Mucosa of rectum (tissue), 2 donors: ENCODE results near the gene CDIPT.

Source experiments
- H3K27ac ChIP-seq, 2 donors: one replicate each; pipeline ENCODE4 v1.7.0; 2013; ENCODE audit warnings: inconsistent platforms in 2 of 2, low read depth in 2 of 2, low read length in 2 of 2
- H3K27me3 ChIP-seq, 2 donors: one replicate each; pipeline ENCODE4 v1.7.0; 2013; ENCODE audit warnings: low read length in 2 of 2; ENCODE audit not compliant: control insufficient read depth in 2 of 2, insufficient read depth in 2 of 2
- H3K36me3 ChIP-seq, 2 donors: one replicate each; pipeline ENCODE4 v1.7.0; 2013; ENCODE audit warnings: low read length in 2 of 2; ENCODE audit not compliant: control insufficient read depth in 2 of 2, insufficient read depth in 2 of 2
- H3K4me1 ChIP-seq, 2 donors: one replicate each; pipeline ENCODE4 v1.7.0; 2013; ENCODE audit warnings: low read length in 2 of 2, mild to moderate bottlenecking in 1 of 2; ENCODE audit not compliant: control insufficient read depth in 2 of 2, insufficient read depth in 2 of 2
- H3K4me3 ChIP-seq, 2 donors: one replicate each; pipeline ENCODE4 v1.7.0; 2013; ENCODE audit warnings: low read length in 2 of 2
- H3K9ac ChIP-seq, 2 donors: one replicate each; pipeline ENCODE4 v1.7.0; 2013; ENCODE audit warnings: low read length in 2 of 2, low read depth in 1 of 2, mild to moderate bottlenecking in 1 of 2
- H3K9me3 ChIP-seq, 2 donors: one replicate each; pipeline ENCODE4 v1.7.0; 2013; ENCODE audit warnings: low read length in 2 of 2; ENCODE audit not compliant: control insufficient read depth in 2 of 2
- donor health status: healthy.
- donor health status: Normal muscosa, but diverticular disease.

CDIPT gene

GRCh38 chr16:29905668-29906067 lies 42.6 kb upstream of the CDIPT start:
- no peak overlapping the region for H3K27ac ChIP-seq
- no peaks in the 10 kb centered on the region for H3K9me3 ChIP-seq
- H3K4me3 ChIP-seq, result no peak overlapping the region
- peaks cover 0 to 1% of the 10 kb centered on the region in 2 donors for H3K4me1 ChIP-seq
- peaks cover 0 to 2% of the 10 kb centered on the region in 2 donors for H3K36me3 ChIP-seq
- H3K27me3 ChIP-seq, result no peaks in the 10 kb centered on the region
- H3K9ac ChIP-seq, result no peak overlapping the region

GRCh38 chr16:29904947-29905346 lies 41.9 kb upstream of the CDIPT start:
- Histone ChIP-seq H3K9me3 (no peaks in the 10 kb centered on the region), H3K9ac (no peak overlapping the region), H3K27ac (no peak overlapping the region), H3K27me3 (no peaks in the 10 kb centered on the region), H3K4me3 (no peak overlapping the region), H3K36me3 (peaks cover 0 to 2% of the 10 kb centered on the region in 2 donors), H3K4me1 (peaks cover 0 to 5% of the 10 kb centered on the region in 2 donors)

- no peak overlapping the region for H3K9ac ChIP-seq
- H3K27me3 ChIP-seq, result no peaks in the 10 kb centered on the region
- no peaks in the 10 kb centered on the region for H3K9me3 ChIP-seq
- no peak overlapping the region for H3K4me3 ChIP-seq
- peaks cover 4 to 12% of the 10 kb centered on the region in 2 donors for H3K4me1 ChIP-seq
- no peak overlapping the region for H3K27ac ChIP-seq
- no peaks in the 10 kb centered on the region for H3K36me3 ChIP-seq
Measured at GRCh38 chr16:29903590-29903989, 40.6 kb upstream of the CDIPT start.

GRCh38 chr16:29901607-29901945 lies 38.5 kb upstream of the CDIPT start:
- no peak overlapping the region for H3K27ac ChIP-seq

GRCh38 chr16:29900888-29901606 lies 38.0 kb upstream of the CDIPT start:
- Histone ChIP-seq H3K4me1 (peaks cover 4 to 13% of the 10 kb centered on the region in 2 donors), H3K27me3 (peaks cover 0 to 3% of the 10 kb centered on the region in 2 donors), H3K9ac (no peak overlapping the region), H3K4me3 (peak overlapping the region in 1 of 2 donors; percentile 63), H3K9me3 (no peaks in the 10 kb centered on the region), H3K36me3 (no peaks in the 10 kb centered on the region), H3K27ac (no peak overlapping the region)

More at GRCh38 chr16:29901607-29901945, 38.5 kb upstream of the CDIPT start:
- H3K9ac ChIP-seq, result no peak overlapping the region
- H3K4me1 ChIP-seq, result peaks cover 4 to 13% of the 10 kb centered on the region in 2 donors
- H3K4me3 ChIP-seq, result no peak overlapping the region
- peaks cover 0 to 3% of the 10 kb centered on the region in 2 donors for H3K27me3 ChIP-seq
- no peaks in the 10 kb centered on the region for H3K9me3 ChIP-seq
- H3K36me3 ChIP-seq, result no peaks in the 10 kb centered on the region

- no peaks in the 10 kb centered on the region for H3K9me3 ChIP-seq
- no peaks in the 10 kb centered on the region for H3K36me3 ChIP-seq
- peak within 1 kb of the TSS in 1 of 2 donors; percentile 26 for H3K9ac ChIP-seq
- H3K4me3 ChIP-seq, result peak within 1 kb of the TSS; percentile 63 to 66
- H3K27me3 ChIP-seq, result peaks cover 0 to 3% of the 10 kb centered on the region in 2 donors
- peaks cover 4 to 13% of the 10 kb centered on the region in 2 donors for H3K4me1 ChIP-seq
- peak within 1 kb of the TSS; percentile 78 to 83 for H3K27ac ChIP-seq
Measured at GRCh38 chr16:29900102-29900887, 37.3 kb upstream of the CDIPT start, which contains the start of gene ASPHD1. TSS of gene ASPHD1 (plus strand) at chr16:29900488. CDS start at chr16:29900972, 484 bp downstream.

- peak within 1 kb of the TSS; percentile 63 to 66 for H3K4me3 ChIP-seq
- H3K9me3 ChIP-seq, result no peaks in the 10 kb centered on the region
- peak within 1 kb of the TSS; percentile 78 to 83 for H3K27ac ChIP-seq
- peaks cover 0 to 3% of the 10 kb centered on the region in 2 donors for H3K27me3 ChIP-seq
- H3K4me1 ChIP-seq, result peaks cover 4 to 13% of the 10 kb centered on the region in 2 donors
- no peaks in the 10 kb centered on the region for H3K36me3 ChIP-seq
- peak within 1 kb of the TSS; percentile 14 to 51 for H3K9ac ChIP-seq
Measured at GRCh38 chr16:29899516-29900101, 36.6 kb upstream of the CDIPT start, which contains the start of gene SEZ6L2. TSS of gene SEZ6L2 (minus strand) at chr16:29899550. CDS start at chr16:29899019, 531 bp downstream.

- Histone ChIP-seq H3K4me3 (peak overlapping the region; percentile 57 to 65), H3K27ac (peak overlapping the region; percentile 78 to 83), H3K9ac (peak overlapping the region; percentile 14 to 51), H3K4me1 (peaks cover 4 to 13% of the 10 kb centered on the region in 2 donors), H3K36me3 (no peaks in the 10 kb centered on the region), H3K9me3 (no peaks in the 10 kb centered on the region), H3K27me3 (peaks cover 0 to 3% of the 10 kb centered on the region in 2 donors)
Measured at GRCh38 chr16:29898804-29899515, 35.9 kb upstream of the CDIPT start.

GRCh38 chr16:29898135-29898803 lies 35.2 kb upstream of the CDIPT start:
- H3K36me3 ChIP-seq, result no peaks in the 10 kb centered on the region
- peak overlapping the region in 1 of 2 donors; percentile 57 for H3K4me3 ChIP-seq
- no peak overlapping the region for H3K9ac ChIP-seq
- no peaks in the 10 kb centered on the region for H3K9me3 ChIP-seq
- peaks cover 4 to 13% of the 10 kb centered on the region in 2 donors for H3K4me1 ChIP-seq
- peaks cover 0 to 3% of the 10 kb centered on the region in 2 donors for H3K27me3 ChIP-seq
- no peak overlapping the region for H3K27ac ChIP-seq
